Brain microvascular endothelial cell (primary cell): ENCODE measurements around the gene ATP4A.

Source experiments
- DNase-seq: peaks from one replicate; pipeline ENCODE4 v3.0.0-alpha.2; 2020
- H3K27ac ChIP-seq: fragments of 250-450 bp; sonication (Bioruptor Pico); 2 replicates; pipeline ENCODE4 v1.5.1; 2020; ENCODE audit warnings: mild to moderate bottlenecking, moderate library complexity
- H3K27me3 ChIP-seq: fragments of 250-450 bp; sonication (Bioruptor Pico); replicated peaks from 2 replicates; pipeline ENCODE4 v1.5.1; 2020; ENCODE audit warnings: mild to moderate bottlenecking
- H3K36me3 ChIP-seq: fragments of 250-450 bp; sonication (Bioruptor Pico); replicated peaks from 2 replicates; pipeline ENCODE4 v1.5.1; 2020; ENCODE audit warnings: mild to moderate bottlenecking
- H3K4me3 ChIP-seq: 2 replicates; pipeline ENCODE4 v1.5.1; 2011; ENCODE audit warnings: low read depth, mild to moderate bottlenecking, control low read depth, low read length, moderate library complexity
- CTCF ChIP-seq: IDR thresholded peaks from 2 replicates; pipeline ENCODE4 v1.5.1; 2011; ENCODE audit warnings: low read depth, mild to moderate bottlenecking, moderate library complexity, low read length, control low read depth, inconsistent platforms; ENCODE audit errors: missing control alignments
- in situ Hi-C: cut with HindIII; loops from 2 replicates; pipeline ENCODE4 v1.10.0; 2017; ENCODE audit warnings: low sequenced_read_pairs, low pct_ligation_motif_present

ATP4A gene

GRCh38 chr19:35587321-35587720 lies 23.9 kb upstream of the ATP4A start:
- Histone ChIP-seq H3K27me3 (no peaks in the 10 kb centered on the region), H3K36me3 (no peaks in the 10 kb centered on the region), H3K27ac (no peak overlapping the region), H3K4me3 (no peak overlapping the region)
- TF ChIP-seq CTCF = no peak
- in situ Hi-C loops = no loop called here
- DNase-seq = peak; percentile 4

- Histone ChIP-seq H3K36me3 (no peaks in the 10 kb centered on the region), H3K4me3 (no peak within 1 kb of the TSS), H3K27me3 (no peaks in the 10 kb centered on the region), H3K27ac (no peak within 1 kb of the TSS)
- in situ Hi-C loops = no loop called here
- DNase-seq = no peak
- TF ChIP-seq CTCF = no peak
These were observed 22.4 kb upstream of the ATP4A start, which contains the start of gene PMIS2 for GRCh38 chr19:35585848-35586247. PMIS2 (plus strand) TSS chr19:35586173; CDS start chr19:35586260, 87 bp downstream.

GRCh38 chr19:35582760-35583159 lies 19.3 kb upstream of the ATP4A start:
- Histone ChIP-seq H3K27me3 (no peaks in the 10 kb centered on the region), H3K27ac (no peak overlapping the region), H3K36me3 (no peaks in the 10 kb centered on the region), H3K4me3 (no peak overlapping the region)
- DNase-seq = no peak
- no peak for TF ChIP-seq CTCF
- in situ Hi-C loops = no loop called here

GRCh38 chr19:35578707-35579106 lies 15.2 kb upstream of the ATP4A start:
- TF ChIP-seq CTCF = no peak
- no peak overlapping the region for H3K4me3 ChIP-seq
- no peaks in the 10 kb centered on the region for H3K36me3 ChIP-seq
- in situ Hi-C loops = no loop called here
- H3K27me3 ChIP-seq = no peaks in the 10 kb centered on the region
- no peak for DNase-seq
- no peak overlapping the region for H3K27ac ChIP-seq

- H3K27me3 ChIP-seq = no peaks in the 10 kb centered on the region
- H3K4me3 ChIP-seq = no peak overlapping the region
- in situ Hi-C loops = no loop called here
- no peaks in the 10 kb centered on the region for H3K36me3 ChIP-seq
- no peak for TF ChIP-seq CTCF
- DNase-seq = no peak
- no peak overlapping the region for H3K27ac ChIP-seq
These were observed 14.5 kb upstream of the ATP4A start for GRCh38 chr19:35577918-35578317.

- H3K4me3 ChIP-seq = no peak overlapping the region
- H3K36me3 ChIP-seq = no peaks in the 10 kb centered on the region
- DNase-seq = no peak
- H3K27me3 ChIP-seq = no peaks in the 10 kb centered on the region
- no peak for TF ChIP-seq CTCF
- in situ Hi-C loops = no loop called here
- H3K27ac ChIP-seq = no peak overlapping the region
These were observed 8.0 kb upstream of the ATP4A start for GRCh38 chr19:35571406-35571965.
